ENCODE results near the gene RCC2.
A peak's percentile ranks its signal among the peaks of the same experiment; 100 is the strongest.

RCC2 gene

GRCh38 chr1:17442841-17443240 lies 3.4 kb upstream of the RCC2 start:
- DNase-seq (ENCODE audit: low read depth in 2 of 2) = no peak

DNA sequence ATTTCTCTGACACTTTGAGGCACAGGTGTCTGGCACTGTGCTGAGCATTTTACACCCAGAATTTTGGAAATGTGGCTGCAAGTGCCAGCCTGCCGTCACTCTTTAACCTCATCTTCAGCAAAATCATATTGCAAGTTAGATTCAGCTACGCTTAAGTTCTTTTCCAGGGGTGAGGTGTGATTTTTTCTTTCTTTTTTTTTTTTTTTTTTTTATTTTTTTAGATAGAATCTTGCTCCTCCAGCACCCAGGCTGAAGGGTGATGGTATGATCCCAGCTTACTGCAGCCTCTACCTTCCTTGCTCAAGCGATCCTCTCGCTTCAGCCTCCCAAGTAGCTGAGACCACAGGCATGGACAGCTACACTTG lies 2.5 kb upstream of the RCC2 start:
- DNase-seq (ENCODE audit: low read depth in 2 of 2) = no peak

DNA sequence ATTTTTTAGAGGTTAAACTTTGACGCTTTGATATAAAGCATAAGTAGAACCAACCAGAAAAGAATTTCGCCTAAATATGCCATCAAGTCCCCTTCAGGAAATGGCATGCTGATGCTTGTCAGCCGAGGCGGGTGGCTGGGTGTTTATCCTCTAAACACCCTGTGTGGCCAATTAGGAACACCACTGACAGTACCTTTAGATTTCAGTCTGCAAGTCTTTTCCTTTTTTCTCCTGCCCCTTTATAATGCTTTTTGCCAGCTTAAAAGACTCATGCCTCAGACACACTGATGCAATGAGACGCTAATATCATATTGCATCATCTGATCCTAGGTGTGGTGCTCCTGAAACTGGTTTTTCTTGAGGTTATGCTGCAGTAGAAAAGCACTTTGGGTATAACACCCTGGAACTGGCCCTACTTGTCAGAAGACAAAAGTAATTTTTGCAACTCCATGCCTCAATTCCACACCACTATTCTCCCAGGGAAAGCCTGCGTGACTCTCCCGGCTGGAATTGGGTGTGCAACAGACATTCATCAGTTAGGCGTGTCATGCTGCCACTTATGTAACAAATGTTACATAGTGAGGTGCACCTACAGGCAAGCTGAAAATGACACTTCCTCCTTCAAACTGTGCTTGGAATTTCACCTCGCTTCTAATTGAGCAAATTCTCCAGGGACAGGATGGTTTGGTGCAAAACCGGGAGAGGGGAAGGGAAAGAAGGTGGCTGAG lies 2.0 kb upstream of the RCC2 start:
- DNase-seq (ENCODE audit: low read depth in 2 of 2) = no peak

GRCh38 chr1:17440827-17441168 lies 1.3 kb upstream of the RCC2 start:
- no peak for DNase-seq (ENCODE audit: low read depth in 2 of 2)

GRCh38 chr1:17440074-17440826 lies 773 bp upstream of the RCC2 start:
- DNase-seq (ENCODE audit: low read depth in 2 of 2) = no peak

DNA sequence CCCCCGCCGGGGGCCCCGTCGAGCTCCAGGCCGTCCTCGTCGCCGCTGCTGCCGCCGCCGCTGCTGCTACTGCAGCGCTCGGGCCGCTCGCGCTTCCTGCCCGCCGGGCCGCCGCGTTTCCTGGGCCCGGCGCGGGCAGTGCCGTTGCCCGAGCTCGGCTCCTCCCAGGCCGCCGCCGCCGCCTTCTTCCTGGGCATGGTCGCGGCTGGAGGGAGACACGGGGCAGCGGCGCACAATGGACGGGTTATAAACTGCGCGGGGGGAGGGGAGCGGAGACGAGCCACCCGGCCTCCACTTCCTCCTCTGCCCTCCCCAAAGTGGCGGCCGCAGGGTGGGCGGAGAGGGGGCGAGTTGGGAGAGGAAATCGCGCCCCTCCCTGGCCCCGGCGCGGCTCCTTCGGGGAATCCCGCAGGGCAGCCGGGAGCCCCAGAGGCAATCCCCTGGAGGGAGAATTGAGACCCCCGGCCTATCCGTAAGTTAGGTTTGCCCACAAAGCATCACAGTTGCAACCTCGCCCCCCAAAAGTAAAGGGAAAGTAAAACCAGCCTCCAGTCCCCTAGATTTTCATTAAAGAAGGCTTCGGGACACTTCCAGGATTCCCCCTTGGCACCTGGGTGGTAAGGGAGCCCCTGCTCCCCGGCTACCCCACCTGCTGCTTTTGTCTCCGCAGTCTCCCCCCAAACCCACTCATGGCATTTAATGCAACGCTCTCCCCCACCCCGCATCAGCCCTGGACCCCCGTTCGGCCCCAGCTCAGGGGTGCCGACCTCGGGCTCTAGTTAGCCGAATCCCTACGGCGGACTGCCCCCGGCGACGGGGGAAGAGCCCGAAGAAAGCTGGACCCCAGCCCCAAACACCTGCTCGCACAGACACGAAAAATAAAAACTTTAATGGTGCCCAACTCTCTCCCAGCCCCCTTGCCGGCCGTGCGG lies 893 bp downstream of the RCC2 start:
- peak; percentile 61 to 66 for DNase-seq (ENCODE audit: low read depth in 2 of 2)

GRCh38 chr1:17437580-17438317 lies 1.7 kb downstream of the RCC2 start:
- DNase-seq (ENCODE audit: low read depth in 2 of 2) = peak; percentile 31 to 51

GRCh38 chr1:17437260-17437579 lies 2.3 kb downstream of the RCC2 start:
- no peak for DNase-seq (ENCODE audit: low read depth in 2 of 2)

DNA sequence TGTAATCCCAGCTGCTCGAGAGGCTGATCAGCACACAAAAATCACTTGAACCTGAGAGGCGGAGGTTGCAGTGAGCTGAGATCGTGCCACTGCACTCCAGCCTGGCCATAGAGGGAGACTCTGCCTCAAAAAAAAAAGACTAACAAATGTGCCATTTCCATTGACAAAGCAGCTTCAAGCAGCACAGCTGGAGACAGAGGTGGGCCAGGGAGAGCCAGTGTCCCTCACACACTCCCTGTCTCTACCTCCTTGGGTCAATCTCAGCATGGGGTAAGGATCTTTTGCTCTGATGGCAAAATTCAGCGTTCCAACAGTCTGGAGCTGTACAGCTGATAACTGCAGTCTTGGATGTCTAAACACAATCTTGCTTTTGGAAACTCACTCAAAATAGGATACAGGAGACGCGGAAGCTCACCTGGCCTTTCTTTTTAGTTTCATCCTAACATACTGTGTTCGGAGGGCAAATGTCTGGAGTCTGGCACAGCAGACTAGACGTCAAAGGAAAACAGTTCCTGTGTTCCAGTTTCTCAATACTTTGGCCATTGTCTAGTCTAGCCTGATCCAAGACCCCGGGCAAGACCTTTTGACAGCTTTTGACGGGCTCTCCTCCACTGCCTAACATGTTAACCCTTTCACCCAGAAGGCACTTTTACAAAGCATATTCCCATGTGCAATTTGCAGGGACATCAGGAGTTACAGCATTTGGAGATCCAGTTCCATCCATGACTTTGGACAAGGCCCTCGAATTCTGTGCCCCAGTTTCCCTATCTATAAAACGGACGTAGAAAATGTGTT lies 2.9 kb downstream of the RCC2 start:
- no peak for DNase-seq (ENCODE audit: low read depth in 2 of 2)

DNA sequence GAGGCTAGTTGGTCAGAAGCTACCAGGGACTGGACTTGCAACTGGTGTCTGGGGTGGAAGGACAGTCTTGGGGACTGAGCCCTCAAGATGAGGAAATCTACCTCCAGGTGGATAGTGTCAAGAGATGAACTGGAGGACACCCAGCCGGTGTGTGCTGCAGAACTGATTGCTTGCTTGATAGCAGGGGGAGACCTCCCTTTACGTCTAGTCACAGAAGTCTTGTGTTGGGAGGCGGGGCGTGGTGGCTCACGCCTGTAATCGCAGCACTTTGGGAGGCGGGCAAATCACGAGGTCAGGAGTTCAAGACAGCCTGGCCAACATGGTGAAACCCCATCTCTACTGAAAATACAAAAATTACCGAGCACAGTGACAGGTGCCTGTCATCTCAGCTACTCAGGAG lies 4.9 kb downstream of the RCC2 start:
- DNase-seq (ENCODE audit: low read depth in 2 of 2) = no peak

DNA sequence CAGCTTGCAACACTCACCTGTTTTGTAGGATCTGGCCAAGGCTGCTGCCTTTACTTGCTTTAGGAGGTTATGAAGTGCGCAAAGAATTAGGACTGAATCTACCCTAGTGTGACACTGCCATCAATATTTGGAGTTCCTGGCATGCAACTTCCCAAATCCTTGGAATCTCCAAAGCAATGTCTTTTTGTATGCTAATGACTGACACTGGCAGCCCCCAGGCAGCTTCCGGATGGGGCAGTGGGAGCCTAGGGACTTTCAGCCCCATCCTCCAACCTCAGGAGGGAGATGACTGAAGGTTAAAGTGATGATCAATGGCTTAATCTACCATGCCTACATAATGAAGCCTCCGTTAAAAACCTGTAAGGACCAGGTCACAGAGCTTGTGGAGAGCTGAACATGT lies 5.5 kb downstream of the RCC2 start:
- no peak for DNase-seq (ENCODE audit: low read depth in 2 of 2)

- no peak for DNase-seq (ENCODE audit: low read depth in 2 of 2)
Measured at GRCh38 chr1:17433261-17433660, 6.2 kb downstream of the RCC2 start.

GRCh38 chr1:17432412-17432811 lies 7.1 kb downstream of the RCC2 start:
- no peak for DNase-seq (ENCODE audit: low read depth in 2 of 2)

DNA sequence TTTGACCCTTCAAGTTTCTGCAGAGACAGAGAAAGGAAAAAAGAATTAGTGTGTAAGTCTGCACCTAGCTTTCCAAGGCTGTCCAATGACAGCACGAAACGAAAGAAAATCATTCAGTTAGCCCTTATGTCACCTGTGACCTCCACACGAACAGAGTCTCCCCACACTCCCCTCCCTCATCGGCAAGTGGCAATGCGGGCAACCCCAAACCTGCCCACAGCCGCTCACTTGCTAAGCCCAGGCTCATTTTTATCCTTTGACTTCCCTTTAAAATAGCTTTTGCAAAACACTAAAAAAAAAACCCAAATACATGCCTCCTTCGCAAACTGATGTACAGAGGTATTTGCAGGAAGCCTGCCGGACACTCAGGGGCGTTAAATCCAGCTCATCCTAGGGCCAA lies 10.3 kb downstream of the RCC2 start:
- no peak for DNase-seq (ENCODE audit: low read depth in 2 of 2)

DNA sequence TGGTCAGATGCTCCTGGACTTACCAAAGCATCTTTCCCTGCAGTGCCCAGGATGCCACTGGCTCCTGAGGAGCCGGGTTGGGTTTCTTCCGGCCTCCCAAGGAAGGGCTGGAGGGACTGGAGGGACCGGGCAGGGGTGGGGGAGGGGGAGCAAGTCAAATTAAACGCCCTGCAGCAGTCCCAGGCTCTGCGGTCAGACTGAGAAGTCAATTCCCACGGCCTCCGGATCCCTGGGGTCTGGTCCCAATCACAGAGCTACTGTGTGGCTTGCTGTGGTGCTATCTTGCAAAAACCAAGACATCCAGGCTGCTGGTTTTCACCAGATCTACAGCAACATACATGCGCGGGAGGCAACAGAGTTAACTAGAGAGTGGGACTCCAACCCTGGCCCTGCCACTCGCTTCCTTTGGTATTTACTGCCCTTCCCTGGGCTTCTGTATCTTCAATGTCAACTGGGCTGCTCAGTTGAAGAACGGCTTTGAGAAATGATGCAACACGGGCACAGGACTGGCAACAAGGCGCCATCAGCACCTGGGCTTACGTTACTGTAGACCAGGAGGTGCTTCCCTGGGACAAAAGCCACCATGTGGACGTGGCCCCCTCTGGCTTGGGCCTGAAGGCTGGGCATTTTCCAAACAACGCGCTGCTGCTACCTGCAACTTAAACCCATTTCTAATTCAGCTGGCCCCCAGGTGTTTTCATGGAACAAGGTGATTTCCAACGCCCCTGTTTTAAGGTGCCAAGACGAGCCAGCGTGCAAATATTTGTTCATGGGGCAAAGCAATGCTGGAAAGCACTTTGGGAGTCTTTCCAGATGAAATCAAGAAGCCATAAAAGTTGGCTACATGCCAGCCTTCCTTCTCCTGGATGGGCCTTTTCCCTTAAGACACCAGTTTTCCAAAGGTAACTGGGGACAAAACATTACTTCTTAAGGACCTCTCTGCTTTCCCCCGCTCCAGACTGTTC lies 11.5 kb downstream of the RCC2 start:
- DNase-seq (ENCODE audit: low read depth in 2 of 2) = no peak

DNA sequence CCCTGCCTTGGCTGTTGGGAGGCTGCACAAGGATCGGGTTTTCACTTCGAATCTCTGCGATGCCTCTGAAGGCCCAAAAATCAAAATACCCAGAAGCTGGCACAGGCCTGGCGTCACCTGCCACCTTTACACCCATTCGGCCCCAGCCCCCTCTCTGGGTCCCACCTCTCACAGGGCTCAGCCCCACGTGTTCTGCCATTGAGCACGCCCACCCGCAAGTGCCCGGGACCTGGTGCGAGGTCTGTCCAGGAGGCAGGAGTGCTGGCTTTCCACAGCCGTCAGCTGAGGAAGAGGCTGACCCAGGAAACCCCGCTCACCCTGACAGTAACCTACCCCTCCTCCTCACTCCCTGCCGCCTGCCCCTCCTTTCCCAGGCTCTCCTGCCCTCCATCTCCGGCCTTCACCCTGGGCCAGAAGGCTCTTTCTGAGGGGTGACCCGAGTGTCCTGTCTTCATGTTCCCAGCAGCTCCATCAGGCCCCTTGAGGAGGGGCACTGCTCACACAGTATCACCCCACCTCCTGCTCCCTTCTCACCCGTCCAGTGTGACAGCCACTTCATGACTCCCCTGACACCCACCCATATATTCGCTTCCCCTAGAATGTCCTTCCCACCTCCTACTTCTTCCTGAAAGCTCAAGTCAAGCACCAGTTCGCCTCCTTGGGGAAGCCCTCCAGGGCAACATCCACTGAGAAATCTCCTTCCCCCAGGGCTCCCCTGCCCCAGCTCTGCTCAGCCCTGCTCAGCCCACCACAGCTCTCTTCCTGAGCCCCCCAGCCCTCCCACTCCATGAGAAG lies 13.5 kb downstream of the RCC2 start:
- no peak for DNase-seq (ENCODE audit: low read depth in 2 of 2)

DNA sequence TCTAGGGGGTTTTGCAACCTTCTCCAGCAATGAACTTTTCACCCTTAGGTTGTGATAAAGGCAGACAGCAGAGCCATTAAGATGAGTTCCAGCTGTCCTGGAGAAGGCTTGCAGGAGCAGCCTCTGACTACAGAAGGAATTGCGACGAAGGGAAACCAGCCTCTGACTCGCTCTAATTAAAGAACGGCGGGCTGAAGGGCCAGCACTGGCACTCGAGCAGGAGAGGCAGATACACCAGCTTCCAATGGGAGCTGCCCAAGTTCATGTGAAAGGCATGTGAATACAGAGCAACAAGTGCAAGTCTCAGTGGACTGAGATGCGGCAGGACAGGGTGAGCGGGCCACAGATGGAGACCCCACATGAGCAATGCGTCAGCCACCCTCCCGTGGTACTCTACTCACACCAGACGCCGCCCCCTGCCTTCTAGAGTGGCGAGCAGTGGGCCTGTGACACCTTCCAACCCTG lies 15.7 kb downstream of the RCC2 start:
- no peak for DNase-seq (ENCODE audit: low read depth in 2 of 2)

DNA sequence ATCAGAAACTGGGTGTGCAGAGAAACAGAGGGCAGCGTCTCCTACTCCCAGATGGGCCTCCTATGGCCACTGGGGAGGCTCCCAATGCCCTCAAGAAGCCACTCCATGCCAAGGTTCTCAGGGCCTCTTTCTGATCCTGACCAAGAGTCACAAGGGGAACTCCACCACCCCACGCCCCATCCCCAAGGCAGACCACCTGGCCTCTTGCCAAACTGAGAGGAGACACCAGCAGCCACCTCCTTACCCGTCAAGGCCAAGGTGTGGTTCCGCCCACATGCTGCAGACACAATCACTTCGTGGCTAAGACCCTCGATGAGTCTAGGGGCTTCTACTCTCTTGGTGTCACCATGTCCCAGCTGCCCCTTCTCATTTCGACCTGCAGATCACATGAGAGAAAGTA lies 17.0 kb downstream of the RCC2 start:
- no peak for DNase-seq (ENCODE audit: low read depth in 2 of 2)

DNA sequence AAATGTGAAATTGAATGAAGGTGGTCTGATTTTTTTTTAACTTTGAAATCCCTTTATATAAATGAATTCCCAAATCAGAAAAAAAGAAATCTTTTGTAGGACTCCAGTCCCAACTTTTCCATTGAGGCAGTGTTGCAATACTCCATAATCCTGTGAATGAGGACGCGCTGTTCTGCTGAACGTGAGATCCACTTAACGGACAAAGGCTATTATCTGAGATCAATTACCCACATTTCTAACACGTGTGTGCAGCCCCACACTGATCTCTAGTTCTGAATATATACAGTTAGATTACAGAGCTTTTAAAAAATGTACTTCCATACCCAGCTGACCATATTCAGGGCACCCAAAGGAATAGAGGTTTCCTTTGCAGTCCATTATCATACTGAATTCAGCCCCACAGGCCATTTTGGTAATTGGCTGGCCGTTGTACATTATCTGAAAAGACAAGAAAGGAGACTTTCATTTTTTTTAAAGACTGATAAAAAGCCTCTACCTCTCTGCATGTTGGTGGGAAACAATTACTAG lies 19.0 kb downstream of the RCC2 start:
- DNase-seq (ENCODE audit: low read depth in 2 of 2) = no peak
